PFSK-1 (cell line): ENCODE results near the gene XPO1.

Experiments used
- FOXP2 ChIP-seq: optimal IDR thresholded peaks from 2 replicates; pipeline ENCODE3; 2011; ENCODE audit warnings: borderline replicate concordance, control low read depth, inconsistent platforms; ENCODE audit not compliant: insufficient read depth; ENCODE audit errors: extremely low read length, extremely low read depth
- POLR2AphosphoS5 ChIP-seq: IDR thresholded peaks from 2 replicates; pipeline ENCODE4 v1.6.1; 2012; ENCODE audit warnings: low read depth, mild to moderate bottlenecking, control low read depth, low read length, moderate library complexity
- REST ChIP-seq, 2 experiments: IDR thresholded peaks; 2 replicates each; pipeline versions ENCODE4 v1.6.1 to v1.8.0; 2011 to 2012; ENCODE audit warnings: low read depth in 2 of 2, low read length in 2 of 2, control low read depth in 1 of 2, inconsistent platforms in 1 of 2, mild to moderate bottlenecking in 1 of 2, moderate library complexity in 1 of 2; ENCODE audit not compliant: insufficient read depth in 1 of 2
- SIN3A ChIP-seq: IDR thresholded peaks from 2 replicates; pipeline ENCODE4 v1.6.1; 2012; ENCODE audit warnings: mild to moderate bottlenecking, low read length, moderate library complexity, borderline replicate concordance; ENCODE audit not compliant: insufficient read depth
- TAF1 ChIP-seq: IDR thresholded peaks from 2 replicates; pipeline ENCODE4 v1.6.1; 2012; ENCODE audit warnings: low read length, control low read depth, borderline replicate concordance; ENCODE audit not compliant: insufficient read depth

The XPO1 gene

DNA sequence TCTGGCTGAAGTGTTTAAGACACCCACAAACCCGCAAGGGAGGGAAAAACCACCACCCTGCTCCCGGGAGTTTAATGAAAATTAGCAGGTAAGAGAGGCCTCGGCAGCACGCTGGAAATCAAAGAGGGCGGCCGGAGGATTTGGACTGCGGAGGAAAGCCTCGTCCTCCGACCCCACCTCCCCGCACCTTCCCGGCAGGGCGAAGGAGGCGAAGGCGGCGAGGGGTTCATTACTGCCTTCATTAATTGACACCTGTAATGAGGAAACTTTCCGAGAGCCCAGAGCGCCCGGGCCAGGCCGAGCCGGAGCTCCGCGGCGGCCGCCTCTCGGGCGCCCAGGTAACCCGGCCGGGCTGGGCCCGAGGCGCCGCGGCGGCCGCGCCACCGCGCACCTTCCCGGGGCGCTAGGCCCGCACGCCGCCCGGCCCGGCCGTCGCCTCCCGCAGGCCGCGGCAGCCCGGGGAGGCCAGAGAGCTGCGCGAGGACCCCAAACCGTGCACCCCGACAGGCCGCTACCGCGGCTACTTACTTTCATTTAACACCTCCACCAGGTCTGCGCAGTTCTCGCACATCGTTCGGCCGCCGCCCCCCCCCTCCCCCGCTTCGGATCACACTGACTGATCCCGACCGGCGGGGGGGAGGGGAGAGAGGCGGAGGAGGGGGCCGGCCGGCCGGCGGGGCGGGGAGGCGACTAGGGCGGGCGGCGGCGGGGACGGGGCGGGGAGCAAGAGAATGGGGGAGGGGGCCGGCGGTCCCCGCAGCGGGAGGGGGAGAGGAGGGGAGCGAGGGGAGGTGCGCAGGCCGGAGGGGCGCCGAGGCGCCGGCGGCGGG, 67.8 kb downstream of the XPO1 start:
- TF ChIP-seq REST (IDR thresholded peaks at IDR 0.05; ENCODE audit: insufficient read depth in 1 of 2, low read depth in 2 of 2, low read length in 2 of 2) (no peak), FOXP2 (no peak), SIN3A (0 out of 2 replicates have a peak, but pooled peaks have one; percentile 22), TAF1 (peak; percentile 25; the same call in 1 of the 2 replicates), POLR2AphosphoS5 (no peak)

DNA sequence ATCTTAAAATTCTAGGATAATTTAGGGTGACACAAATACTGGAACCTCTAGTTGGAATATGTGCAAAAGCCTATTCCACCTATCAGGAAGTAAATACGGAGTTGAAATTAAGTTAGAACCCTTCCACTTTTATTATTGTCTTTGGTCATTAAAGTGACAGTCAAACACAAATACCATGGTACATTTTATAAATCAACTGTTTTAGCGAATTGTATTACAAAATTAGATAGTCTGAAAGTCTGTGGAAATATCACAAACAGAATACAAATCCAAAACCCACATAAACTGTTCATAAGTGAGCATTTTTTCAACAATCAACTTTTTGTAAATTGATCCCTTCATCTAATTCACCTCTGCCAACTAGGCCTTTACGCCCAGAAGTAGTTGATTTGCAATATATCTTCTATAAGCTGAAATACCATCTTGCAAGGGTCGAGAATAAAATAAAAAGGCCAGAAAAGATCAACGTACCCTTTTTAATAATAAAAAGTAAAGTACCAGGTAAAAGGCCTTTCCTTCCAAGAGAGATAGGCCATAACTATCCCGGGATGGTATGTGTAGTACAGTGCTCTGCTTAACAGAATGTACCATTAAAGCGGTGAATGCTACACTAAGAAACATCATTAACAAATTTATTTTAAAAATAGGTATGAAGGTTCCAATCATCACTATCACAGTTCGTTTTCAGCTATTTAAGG, 68.6 kb downstream of the XPO1 start:
- no peak for TF ChIP-seq REST (IDR thresholded peaks at IDR 0.05; ENCODE audit: insufficient read depth in 1 of 2, low read depth in 2 of 2, low read length in 2 of 2)
- no peak for TF ChIP-seq POLR2AphosphoS5
- TF ChIP-seq SIN3A = no peak

DNA sequence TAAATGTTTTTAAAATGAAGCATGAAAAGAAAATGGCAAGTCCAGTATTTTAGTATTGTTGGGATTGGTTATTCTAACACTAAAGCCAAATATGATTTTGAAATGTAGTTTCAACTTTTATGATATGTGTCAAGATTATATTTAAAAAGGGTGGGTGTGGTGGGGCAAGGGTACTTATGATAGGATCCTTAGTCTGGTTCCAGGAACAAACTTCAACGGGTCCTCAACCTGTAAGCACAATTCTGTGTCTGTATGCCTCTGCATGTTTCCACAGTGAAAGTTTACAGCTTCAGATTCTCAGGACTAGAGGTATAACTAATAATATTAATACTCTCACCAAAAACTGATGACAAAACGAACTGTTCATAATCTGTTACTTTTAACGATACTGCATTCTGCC, 73.1 kb downstream of the XPO1 start:
- TF ChIP-seq FOXP2 (no peak), SIN3A (no peak), POLR2AphosphoS5 (no peak), TAF1 (no peak), REST (IDR thresholded peaks at IDR 0.05; ENCODE audit: insufficient read depth in 1 of 2, low read depth in 2 of 2, low read length in 2 of 2) (no peak)

DNA sequence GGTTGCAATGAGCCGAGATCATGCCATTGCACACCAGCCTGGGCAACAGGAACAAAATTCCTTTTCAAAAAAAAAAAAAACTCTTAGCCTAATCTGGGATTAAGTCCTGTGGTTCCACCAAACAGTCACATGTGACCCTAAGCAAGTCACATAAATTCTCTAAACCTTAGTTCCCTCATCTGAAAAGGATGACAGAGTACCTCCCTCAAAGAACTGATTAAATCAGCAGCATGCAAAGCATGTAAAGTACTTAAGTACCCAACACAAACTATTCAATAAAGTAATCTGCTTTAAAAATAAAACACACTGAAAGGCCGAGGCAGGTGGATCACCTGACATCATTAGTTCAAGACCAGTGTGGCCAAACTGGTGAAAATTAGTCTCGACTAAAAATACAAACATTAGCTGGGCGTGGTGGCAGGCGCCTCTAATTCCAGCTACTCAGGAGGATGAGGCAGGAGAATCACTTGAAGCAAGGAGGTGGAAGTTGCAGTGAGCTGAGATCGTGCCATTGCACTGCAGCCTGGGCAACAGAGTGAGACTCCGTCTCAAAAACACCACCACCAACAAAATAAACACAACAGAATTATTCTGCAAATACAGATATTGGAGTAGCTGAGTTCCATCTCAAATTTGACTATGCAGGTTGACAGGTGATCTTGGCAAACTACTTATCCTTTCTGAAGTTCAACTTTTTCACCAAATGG, 74.2 kb downstream of the XPO1 start:
- TF ChIP-seq FOXP2 (no peak), TAF1 (no peak), SIN3A (no peak), POLR2AphosphoS5 (no peak)

GRCh38 chr2:61461404-61461803, 76.8 kb downstream of the XPO1 start:
- TF ChIP-seq POLR2AphosphoS5 (no peak), REST (IDR thresholded peaks at IDR 0.05; ENCODE audit: insufficient read depth in 1 of 2, low read depth in 2 of 2, low read length in 2 of 2) (no peak), TAF1 (no peak), FOXP2 (no peak), SIN3A (no peak)
